H1 (cell line): Measurements from ENCODE around the gene ATF7IP2. TPM values are rescaled to one million over a fixed set of nuclear protein-coding genes. Genes with fewer than 3 reads are reported as not detected.

Experiments
- CTCF ChIA-PET: fragments of 300-600 bp; sonication (Branson Sonifier 250); formaldehyde crosslinking; loops from one replicate; lab custom pipeline; 2021; ENCODE audit not compliant: partially characterized antibody; lab: Charles Lee
- POLR2A ChIA-PET: fragments of 300-600 bp; sonication (Branson Sonifier 250); formaldehyde crosslinking; loops from one replicate; lab custom pipeline; 2021; ENCODE audit warnings: inconsistent platforms; ENCODE audit not compliant: partially characterized antibody; lab: Charles Lee
- DNase-seq, 2 experiments: peaks; one replicate each; pipeline versions ENCODE4 v3.0.0 to v3.0.0-alpha.2; 2010 to 2022; ENCODE audit warnings: low spot score in 2 of 2, low read depth in 1 of 2, mixed read lengths in 1 of 2
- FAIRE-seq: peaks from 2 replicates; lab custom pipeline; 2011; peaks lifted over from hg19 to GRCh38; lab: Jason Lieb, UNC
- H2AFZ ChIP-seq: 2 replicates; pipeline ENCODE4 v1.8.1; 2012; ENCODE audit warnings: low read length, inconsistent platforms
- H2AK5ac ChIP-seq: 2 replicates; pipeline ENCODE4 v1.6.1; 2013; ENCODE audit warnings: low read depth, low read length
- H2BK120ac ChIP-seq: replicated peaks from 2 replicates; pipeline ENCODE3; 2013; ENCODE audit warnings: low read depth, low read length, inconsistent platforms
- H2BK12ac ChIP-seq: 2 replicates; pipeline ENCODE4 v1.6.1; 2013; ENCODE audit warnings: low read depth, low read length
- H2BK15ac ChIP-seq: 2 replicates; pipeline ENCODE4 v1.6.1; 2013; ENCODE audit warnings: low read length
- H2BK20ac ChIP-seq: 2 replicates; pipeline ENCODE4 v1.6.1; 2013; ENCODE audit warnings: low read length
- H2BK5ac ChIP-seq: 2 replicates; pipeline ENCODE4 v1.6.1; 2013; ENCODE audit warnings: low read depth, low read length
- H3K14ac ChIP-seq: 2 replicates; pipeline ENCODE4 v1.6.1; 2013; ENCODE audit warnings: inconsistent platforms; ENCODE audit not compliant: insufficient read length
- H3K18ac ChIP-seq: 2 replicates; pipeline ENCODE4 v1.6.1; 2013; ENCODE audit warnings: low read length; ENCODE audit errors: extremely low read depth
- H3K23ac ChIP-seq: 2 replicates; pipeline ENCODE4 v1.6.1; 2013; ENCODE audit warnings: inconsistent platforms; ENCODE audit not compliant: insufficient read length
- H3K23me2 ChIP-seq: 2 replicates; pipeline ENCODE4 v1.6.1; 2013; ENCODE audit warnings: low read depth, low read length
- H3K27ac ChIP-seq: 2 replicates; pipeline ENCODE4 v1.6.1; 2011; ENCODE audit warnings: low read depth, low read length, inconsistent platforms
- H3K27me3 ChIP-seq, 4 experiments: replicated peaks in 1 of 4; 1 replicate in 1 of 4; 2 replicates in 3 of 4; pipeline versions ENCODE4 v1.6.1 to v1.8.1; 2011 to 2013; ENCODE audit warnings: low read length in 3 of 4, mild to moderate bottlenecking in 3 of 4, inconsistent platforms in 2 of 4, mixed read lengths in 2 of 4, moderate library complexity in 1 of 4; ENCODE audit not compliant: control insufficient read depth in 3 of 4, insufficient read depth in 3 of 4; ENCODE audit errors: extremely low read depth in 1 of 4
- H3K36me3 ChIP-seq, 4 experiments: 2 replicates each; pipeline versions ENCODE4 v1.6.1 to v1.8.1; 2011 to 2013; ENCODE audit warnings: mild to moderate bottlenecking in 4 of 4, low read length in 3 of 4, moderate library complexity in 2 of 4, control low read depth in 1 of 4, inconsistent platforms in 1 of 4; ENCODE audit not compliant: insufficient read depth in 4 of 4, control insufficient read depth in 2 of 4
- H3K4ac ChIP-seq: replicated peaks from 2 replicates; pipeline ENCODE3; 2013; ENCODE audit warnings: low read length, low read depth, mixed read lengths, inconsistent platforms; ENCODE audit not compliant: insufficient read length
- H3K4me1 ChIP-seq, 4 experiments: replicated peaks in 1 of 4; 1 replicate in 1 of 4; 2 replicates in 3 of 4; pipeline versions ENCODE4 v1.6.1 to v1.8.1; 2011 to 2013; ENCODE audit warnings: low read length in 3 of 4, inconsistent platforms in 2 of 4, mixed read lengths in 1 of 4; ENCODE audit not compliant: insufficient read depth in 4 of 4, control insufficient read depth in 3 of 4
- H3K4me2 ChIP-seq, 2 experiments: 2 replicates each; pipeline versions ENCODE4 v1.6.1 to v1.8.1; 2011 to 2013; ENCODE audit warnings: low read depth in 2 of 2, low read length in 2 of 2, control low read depth in 1 of 2, inconsistent platforms in 1 of 2, mild to moderate bottlenecking in 1 of 2; ENCODE audit not compliant: insufficient read depth in 1 of 2
- H3K4me3 ChIP-seq, 4 experiments: fragments of 200-600, 300-600 bp in 1 of 4; sonication (generic), shearing (Covaris generic), sonication (Bioruptor Twin) in 1 of 4; 2 replicates each; pipeline versions ENCODE4 v1.5.1 to v1.8.1; 2011 to 2016; ENCODE audit warnings: low read length in 4 of 4, low read depth in 3 of 4, control low read depth in 2 of 4, inconsistent platforms in 2 of 4, mild to moderate bottlenecking in 2 of 4, mixed read lengths in 1 of 4, moderate library complexity in 1 of 4; ENCODE audit not compliant: insufficient read depth in 2 of 4; ENCODE audit errors: extremely low read depth in 1 of 4
- H3K56ac ChIP-seq: replicated peaks from 2 replicates; pipeline ENCODE3; 2013; ENCODE audit warnings: low read depth, mild to moderate bottlenecking, mixed read lengths, low read length, inconsistent platforms; ENCODE audit not compliant: insufficient read length
- H3K79me1 ChIP-seq: 2 replicates; pipeline ENCODE4 v1.6.1; 2013; ENCODE audit warnings: low read depth, low read length, control low read depth
- H3K79me2 ChIP-seq, 2 experiments: 2 replicates each; pipeline versions ENCODE4 v1.6.1 to v1.8.1; 2012 to 2013; ENCODE audit warnings: low read length in 2 of 2, mild to moderate bottlenecking in 2 of 2, inconsistent platforms in 1 of 2; ENCODE audit not compliant: insufficient read depth in 2 of 2, control insufficient read depth in 1 of 2
- H3K9ac ChIP-seq, 4 experiments: replicated peaks in 1 of 4; 1 replicate in 1 of 4; 2 replicates in 3 of 4; pipeline versions ENCODE4 v1.6.1 to v1.8.1; 2011 to 2013; ENCODE audit warnings: low read depth in 3 of 4, low read length in 3 of 4, control low read depth in 2 of 4, mild to moderate bottlenecking in 2 of 4, moderate library complexity in 2 of 4, inconsistent platforms in 1 of 4; ENCODE audit errors: extremely low read depth in 1 of 4
- H3K9me3 ChIP-seq, 2 experiments: 2 replicates each; pipeline versions ENCODE4 v1.6.1 to v1.8.1; 2012 to 2013; ENCODE audit warnings: mild to moderate bottlenecking in 2 of 2, moderate library complexity in 2 of 2, control low read depth in 1 of 2, inconsistent platforms in 1 of 2, low read depth in 1 of 2, low read length in 1 of 2, mixed read lengths in 1 of 2; ENCODE audit not compliant: insufficient read depth in 2 of 2
- H4K20me1 ChIP-seq, 2 experiments: replicated peaks in 1 of 2; 2 replicates each; pipeline versions ENCODE3 to v1.8.1; 2011 to 2013; ENCODE audit warnings: inconsistent platforms in 2 of 2, low read length in 2 of 2, mild to moderate bottlenecking in 1 of 2; ENCODE audit not compliant: insufficient read depth in 2 of 2, control insufficient read depth in 1 of 2
- H4K5ac ChIP-seq: 2 replicates; pipeline ENCODE4 v1.6.1; 2013; ENCODE audit warnings: low read length, low read depth, mixed read lengths, inconsistent platforms; ENCODE audit not compliant: insufficient read length
- H4K8ac ChIP-seq: 2 replicates; pipeline ENCODE4 v1.8.0; 2013; ENCODE audit warnings: mild to moderate bottlenecking, moderate library complexity, low read length, inconsistent platforms; ENCODE audit not compliant: insufficient read depth; ENCODE audit errors: extremely low read depth
- H4K91ac ChIP-seq: replicated peaks from 2 replicates; pipeline ENCODE3; 2013; ENCODE audit warnings: low read length, mixed read lengths, inconsistent platforms; ENCODE audit not compliant: insufficient read length
- CTBP2 ChIP-seq: IDR thresholded peaks from 2 replicates; pipeline ENCODE4 v1.7.0; 2011; ENCODE audit warnings: borderline replicate concordance, mild to moderate bottlenecking, moderate library complexity, mixed read lengths, low read length; ENCODE audit not compliant: insufficient read depth, insufficient read length
- JUND ChIP-seq: IDR thresholded peaks from 2 replicates; pipeline ENCODE4 v1.6.1; 2011; ENCODE audit warnings: mild to moderate bottlenecking, improper control_type of control experiment, low read length
- SRF ChIP-seq: IDR thresholded peaks from 2 replicates; pipeline ENCODE4 v1.6.1; 2011; ENCODE audit warnings: mild to moderate bottlenecking, low read depth, low read length, moderate library complexity
- WGBS, 2 experiments: shearing (Covaris generic) in 1 of 2; methylation state at CpG; one replicate each; pipeline versions ENCODE4 v1.1.6 to v1.1.7; 2013 to 2015; ENCODE audit warnings: low lambda C conversion rate in 2 of 2, mixed read lengths in 2 of 2, inconsistent platforms in 1 of 2, low coverage in 1 of 2, missing lambda C conversion rate in 1 of 2; ENCODE audit not compliant: insufficient replicate concordance in 2 of 2, insufficient coverage in 1 of 2, insufficient read length in 1 of 2; ENCODE audit errors: extremely low coverage in 1 of 2, missing lambda C conversion rate in 1 of 2; 5-methylcytosine and 5-hydroxymethylcytosine counted together
- polyA plus RNA-seq, 7 experiments: library from polyadenylated mRNA; depleted of rRNA in 3 of 7; stranded (reverse) in 5 of 7; unstranded in 2 of 7; fragments of >200 nt in 5 of 7; fragments of 200-250 nt in 2 of 7; gene quantifications; 1 replicate in 5 of 7; 2 replicates in 1 of 7; 4 replicates in 1 of 7; pipeline versions ENCODE4 v1.2.1 to v1.2.3, GENCODE V29; 2011 to 2013; ENCODE audit warnings: missing spikeins in 2 of 7, mixed read lengths in 2 of 7
- total RNA-seq: library from RNA; stranded (reverse); fragmentation: NEBNext Ultra II Directional; extraction: Animal tissue kit (Norgen Biotek cat#: 25700); gene quantifications from 2 replicates; pipeline ENCODE4 v1.2.1, GENCODE V29; 2021

Gene ATF7IP2
- total and polyA plus RNA-seq, 2 of the 8 experiments (the other 6 are each of a cell fraction or from before 2014, with no cell fraction given), result 28.7 to 32.8 TPM

GRCh38 chr16:10367616-10368188, 18.2 kb upstream of the ATF7IP2 start:
- Histone ChIP-seq H2AFZ (no peak overlapping the region), H3K4ac (no peak overlapping the region), H4K91ac (no peak overlapping the region), H3K23ac (no peak overlapping the region), H3K4me2 (no peak overlapping the region), H3K4me1 (no peaks in the 10 kb centered on the region; a peak in 1 of 7 replicates), H2BK120ac (no peak overlapping the region), H3K9me3 (no peaks in the 10 kb centered on the region), H3K14ac (no peak overlapping the region), H3K4me3 (no peak overlapping the region), H3K23me2 (no peaks in the 10 kb centered on the region), H3K79me2 (no peaks in the 10 kb centered on the region), H4K5ac (no peak overlapping the region), H3K36me3 (no peaks in the 10 kb centered on the region), H2BK15ac (no peak overlapping the region), H4K8ac (no peak overlapping the region), H4K20me1 (no peaks in the 10 kb centered on the region), H2BK12ac (no peak overlapping the region), H2BK20ac (no peak overlapping the region), H3K79me1 (no peaks in the 10 kb centered on the region), H3K9ac (no peak overlapping the region), H2AK5ac (no peak overlapping the region), H3K56ac (no peak overlapping the region), H3K27me3 (no peaks in the 10 kb centered on the region), H3K18ac (no peak overlapping the region), H2BK5ac (no peak overlapping the region), H3K27ac (no peak overlapping the region)
- DNase-seq, result no peak
- 94% methylated on average over 5 of the region's 5 CpGs; no CpG with 5 or more reads in 1 of the 2 experiments for WGBS, 2 experiments
- POLR2A ChIA-PET, result interaction anchor here (3.7 kb wide), 1 partner anchor 19 kb away, joined by 12 read pairs; the partner anchor contains the start of gene ATF7IP2
- CTCF ChIA-PET, result interaction anchor here (0.6 to 1.6 kb wide), 3 partner anchors 45 to 1230 kb away, joined by 3 to 4 read pairs (median 3); no protein-coding TSS in a partner anchor
- FAIRE-seq, result no peak
- TF ChIP-seq CTBP2 (no peak), JUND (no peak), SRF (no peak)
